Hematopoietic multipotent progenitor cell treated with erythropoietin and hydrocortisone succinate and interleukin-3 and kit ligand, for 15 days (in vitro differentiated cells): ENCODE results near the gene DIP2C.
"Not testable (repeated sequence)": the region's sequence is repeated elsewhere in the genome, so short reads cannot be mapped to it uniquely, and the experiment has no call there.

Experiments
- DNase-seq: peaks from one replicate; pipeline ENCODE4 v3.0.0-alpha.2; 2015; ENCODE audit warnings: low spot score

DIP2C gene

DNA sequence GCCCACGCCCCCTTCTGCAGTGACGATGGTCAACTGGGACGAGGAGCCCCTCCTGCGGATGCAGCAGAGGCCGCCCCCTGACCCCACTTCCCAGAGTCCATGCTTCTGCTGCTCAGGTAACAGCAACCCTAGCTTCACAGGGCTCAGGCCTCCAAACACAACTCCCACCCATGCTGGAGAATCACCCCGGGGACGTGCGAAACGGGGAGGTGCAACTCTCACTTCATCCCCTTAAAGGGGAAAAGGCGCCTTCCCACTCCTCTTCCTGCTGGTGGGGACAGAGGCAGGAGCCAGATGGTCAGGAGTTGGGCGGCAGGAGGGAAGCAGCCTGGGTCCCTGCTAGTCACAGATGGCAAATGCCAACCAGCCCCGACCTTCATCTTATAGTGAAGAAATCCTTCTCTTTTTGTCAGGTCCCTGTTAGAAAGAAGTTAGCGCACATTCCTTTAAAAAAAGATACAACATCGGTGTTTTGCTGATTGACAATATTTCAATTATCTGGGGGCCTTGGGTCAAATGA, 155.4 kb downstream of the DIP2C start:
- DNase-seq: no peak

GRCh38 chr10:533611-534010, 155.9 kb downstream of the DIP2C start:
- DNase-seq: no peak

GRCh38 chr10:533186-533585, 156.3 kb downstream of the DIP2C start:
- no peak for DNase-seq

GRCh38 chr10:532331-532730, 157.1 kb downstream of the DIP2C start:
- not testable (repeated sequence) for DNase-seq

DNA sequence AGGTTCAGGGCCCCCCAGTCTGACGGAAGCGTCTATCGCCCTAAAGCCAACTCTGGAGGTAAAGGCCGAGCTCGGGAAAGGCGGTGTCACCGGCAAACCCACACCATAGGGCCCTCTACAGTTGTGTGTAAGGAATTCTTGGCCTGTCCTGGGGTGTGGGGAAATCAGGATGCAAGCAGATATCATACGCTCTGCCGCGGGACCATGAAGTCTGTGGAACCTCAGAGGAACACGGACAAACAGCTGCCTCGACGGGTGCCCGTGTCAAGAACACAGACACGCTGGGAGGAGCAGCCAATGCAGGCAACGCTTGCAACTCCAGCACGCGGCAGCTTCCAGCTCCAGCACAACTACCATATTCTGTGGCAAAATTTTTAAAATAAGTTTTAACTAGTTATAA, 157.9 kb downstream of the DIP2C start:
- DNase-seq: no peak

GRCh38 chr10:530717-531116, 158.8 kb downstream of the DIP2C start:
- no peak for DNase-seq

DNA sequence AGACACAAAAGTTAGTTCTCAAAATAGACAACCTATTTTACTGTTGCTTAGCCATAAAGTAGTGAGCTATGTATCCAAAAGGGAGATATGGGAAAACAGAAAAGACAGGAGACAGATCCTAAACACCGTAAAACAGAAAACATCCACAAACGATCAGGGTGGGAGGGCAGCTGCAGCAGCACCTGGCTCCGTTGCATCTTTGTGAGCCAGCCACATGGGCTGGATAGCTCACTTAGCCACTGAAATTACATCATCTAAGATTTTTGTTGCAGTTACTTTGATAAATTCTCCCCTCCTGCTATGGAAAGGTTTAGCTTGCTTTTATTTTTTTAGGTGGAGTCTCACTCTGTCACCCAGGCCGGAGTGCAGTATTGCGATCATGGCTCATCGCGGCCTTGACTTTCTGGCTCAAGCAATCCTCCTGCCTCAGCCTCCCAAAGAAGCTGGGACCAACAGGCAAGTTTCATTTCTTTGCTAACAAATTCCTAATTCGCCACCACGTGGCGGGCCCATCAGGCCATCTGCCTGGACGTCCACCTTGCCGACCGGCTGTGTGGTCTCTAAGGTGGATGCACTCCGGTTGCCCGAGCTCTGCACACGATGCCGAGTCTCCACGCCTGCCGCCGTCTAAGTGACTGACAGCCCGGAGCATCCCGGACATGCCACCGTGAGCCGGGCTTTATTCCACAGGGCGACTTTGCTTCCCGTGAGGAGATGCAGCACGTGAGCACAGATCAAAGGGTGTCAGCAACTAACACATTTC, 159.8 kb downstream of the DIP2C start:
- no peak for DNase-seq

- no peak for DNase-seq
Measured at GRCh38 chr10:528173-529165, 161.0 kb downstream of the DIP2C start.

DNA sequence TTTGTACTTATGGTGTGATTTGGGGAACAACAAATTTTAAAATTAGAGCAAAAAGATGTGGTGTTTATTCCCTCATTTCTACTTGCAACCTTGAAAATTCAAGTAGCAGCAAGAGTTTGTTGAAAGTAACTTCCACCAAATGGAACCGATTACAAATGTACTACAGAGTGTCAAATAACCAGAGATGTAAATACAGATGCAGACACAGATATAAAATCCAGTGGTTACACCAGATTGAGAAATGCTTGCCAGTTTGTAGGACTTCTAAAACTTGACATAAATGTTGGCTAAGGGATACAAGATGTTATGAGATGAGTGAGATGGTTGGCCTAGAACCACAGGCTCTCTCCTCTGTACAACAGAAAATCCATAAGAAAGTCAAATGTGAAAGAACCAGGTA, 162.1 kb downstream of the DIP2C start:
- no peak for DNase-seq

DNA sequence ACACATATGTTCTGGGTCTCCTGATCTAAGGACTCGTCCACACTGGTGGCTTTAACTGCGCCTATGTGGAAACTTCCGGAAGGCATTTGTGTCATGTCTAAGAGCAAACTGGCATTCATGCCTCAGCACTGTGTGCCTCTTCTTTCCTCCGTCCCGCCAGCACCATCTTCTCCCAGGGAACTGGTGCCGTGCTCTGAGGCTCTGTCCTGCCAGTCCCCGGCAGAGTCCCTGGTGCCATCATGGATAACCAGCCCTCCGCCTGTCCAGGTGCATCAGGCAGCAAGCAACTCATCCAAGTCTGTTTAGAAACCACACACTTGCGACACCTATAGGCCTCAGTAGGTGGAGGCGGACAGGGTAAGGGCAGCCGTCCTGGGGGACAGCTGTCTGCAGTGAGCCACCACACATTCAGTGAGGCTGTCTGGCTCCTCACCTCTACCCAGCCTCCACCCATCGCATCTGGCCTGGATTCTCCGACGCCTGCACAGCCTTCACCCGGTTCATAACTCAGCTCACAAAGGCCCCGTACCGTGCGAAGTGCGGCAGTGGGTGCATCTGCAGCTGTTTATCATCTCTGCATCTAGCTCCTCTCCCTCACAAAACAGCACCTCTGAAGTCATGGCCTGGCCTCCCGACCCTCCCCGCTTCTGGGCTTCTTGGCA, 162.7 kb downstream of the DIP2C start:
- no peak for DNase-seq

DNA sequence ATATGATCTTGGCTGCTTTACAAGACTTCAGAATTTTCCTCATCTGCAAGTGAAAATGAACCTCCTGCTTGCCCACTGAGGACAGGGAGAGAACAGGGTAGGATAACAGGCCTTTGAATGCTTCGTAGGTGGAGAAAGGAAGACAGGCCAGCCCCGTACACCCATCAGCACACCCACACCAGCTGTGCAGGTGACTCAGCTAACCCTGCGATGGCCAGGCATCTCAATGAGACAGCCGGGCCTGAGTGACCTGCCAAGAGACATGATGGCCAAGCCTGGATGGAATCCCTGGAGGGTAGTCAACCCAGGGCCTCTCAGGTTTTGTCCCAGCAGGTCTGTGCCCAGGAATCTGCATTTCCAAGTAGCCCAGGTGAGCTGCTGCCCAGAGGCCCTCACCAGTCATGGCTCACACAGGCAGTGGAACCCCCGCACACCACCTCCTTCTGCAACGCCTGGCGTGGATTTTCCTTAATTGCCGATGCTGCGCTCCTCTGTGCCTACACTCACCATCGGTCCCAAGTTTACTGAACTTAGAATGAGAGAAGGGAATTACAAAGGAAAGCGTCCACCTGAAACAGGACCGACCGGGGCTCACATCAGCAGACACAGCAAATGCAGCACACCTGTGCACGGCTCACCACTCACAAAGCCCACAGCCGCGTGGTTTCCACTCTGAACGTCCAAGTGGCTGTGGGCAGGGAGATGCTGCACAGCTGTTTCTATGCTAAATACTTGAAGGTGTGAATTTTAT, 163.7 kb downstream of the DIP2C start:
- DNase-seq: no peak

- no peak for DNase-seq
Measured at GRCh38 chr10:523925-524324, 165.5 kb downstream of the DIP2C start.

DNA sequence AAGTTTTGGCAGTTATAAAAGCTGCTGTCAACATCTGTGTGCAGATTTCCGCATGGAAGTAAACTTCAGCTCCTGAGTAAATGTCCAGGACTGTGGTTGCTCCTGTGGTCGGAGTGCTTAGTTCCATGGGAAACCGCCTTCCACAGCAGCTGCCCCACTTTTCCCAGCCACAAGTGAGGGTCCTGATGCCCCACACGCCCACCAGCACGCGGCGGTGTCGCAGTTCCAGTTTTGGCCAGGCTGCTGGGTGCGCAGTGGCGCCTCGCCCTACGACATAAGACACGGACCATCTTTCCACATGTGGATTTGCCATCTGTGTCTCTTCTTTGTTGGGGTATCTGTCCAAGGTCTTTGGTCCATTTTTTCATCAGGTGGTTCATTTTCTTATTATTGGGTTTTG, 167.1 kb downstream of the DIP2C start:
- no peak for DNase-seq

- DNase-seq: no peak
Measured at GRCh38 chr10:521261-522250, 167.9 kb downstream of the DIP2C start.

GRCh38 chr10:520402-520787, 169.1 kb downstream of the DIP2C start:
- no peak for DNase-seq

- DNase-seq: no peak
Measured at GRCh38 chr10:519716-520401, 169.6 kb downstream of the DIP2C start.

DNA sequence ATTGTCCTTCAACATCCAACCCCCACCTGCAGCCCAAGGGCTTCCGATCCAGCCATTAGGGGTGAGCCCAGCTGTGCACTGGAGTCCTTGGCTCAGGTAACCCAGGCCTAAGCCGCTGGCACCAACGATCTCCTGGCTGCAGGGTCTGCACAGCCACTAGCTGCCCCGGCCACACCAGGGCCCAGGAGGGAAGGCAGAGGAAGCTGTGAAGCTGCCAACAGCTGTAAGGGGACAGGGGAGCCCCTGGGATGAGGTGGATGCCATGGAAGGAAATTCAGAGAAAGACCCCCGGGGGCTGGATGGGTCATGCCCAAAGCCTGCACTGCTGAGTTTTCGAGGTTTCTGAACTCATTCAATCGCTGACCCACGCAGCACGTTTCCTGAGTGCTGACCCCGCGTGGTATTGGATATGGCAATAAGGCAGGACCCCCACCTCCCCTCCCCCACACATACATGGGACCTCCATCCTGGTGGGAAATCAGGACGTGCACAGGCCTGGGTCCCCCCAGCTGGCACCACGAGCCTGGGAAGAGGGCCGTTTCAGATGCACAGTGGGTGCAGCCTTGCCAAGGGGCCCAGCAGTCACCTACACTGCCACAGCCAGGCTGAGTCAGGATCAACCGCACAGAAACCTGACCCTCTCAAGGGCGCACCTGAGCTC, 170.3 kb downstream of the DIP2C start:
- no peak for DNase-seq

GRCh38 chr10:517872-518475, 171.5 kb downstream of the DIP2C start:
- no peak for DNase-seq
